ENCODE results near the gene AMH.

DNA sequence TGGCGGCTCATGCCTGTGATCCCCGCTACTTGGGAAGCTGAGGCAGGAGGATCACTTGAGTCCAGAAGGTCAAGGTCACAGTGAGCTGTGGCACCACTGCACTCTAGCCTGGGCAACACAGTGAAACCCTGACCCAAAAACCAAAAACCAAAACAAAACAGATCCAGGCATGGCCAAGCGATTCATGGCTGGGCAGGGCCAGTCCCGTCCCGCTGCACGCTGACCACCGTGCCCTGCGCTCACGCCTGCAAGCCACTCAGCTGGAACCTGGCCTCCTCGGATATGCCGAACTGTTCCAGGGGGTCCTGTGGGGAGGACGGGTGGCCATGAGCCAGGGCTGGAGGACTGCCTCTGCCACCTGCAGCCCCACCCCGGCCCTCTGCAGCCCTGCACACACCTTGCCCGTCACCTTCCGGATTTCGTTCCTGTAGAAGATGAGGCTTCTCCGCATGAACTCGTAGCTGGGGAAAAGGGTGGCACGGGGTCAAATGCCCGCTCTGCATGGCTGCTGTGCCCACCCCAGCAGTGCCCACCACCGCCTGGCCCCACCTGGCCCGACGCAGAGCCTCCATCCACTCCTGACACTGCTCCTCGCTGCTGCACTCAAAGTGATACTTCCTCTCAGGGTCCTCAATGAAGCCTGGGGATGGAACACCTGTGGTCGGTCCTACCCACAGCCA is 15.4 kb upstream of the AMH start:
- TF ChIP-seq CTCF (IDR thresholded peaks at IDR 0.05; ENCODE audit: low read depth, low read length, missing input control) (no peak), RXRA (IDR thresholded peaks at IDR 0.05) (no peak), MAX (IDR thresholded peaks at IDR 0.05) (no peak), TAF1 (conservative IDR thresholded peaks at IDR 0.05) (no peak), YY1 (IDR thresholded peaks at IDR 0.05) (no peak), RAD21 (IDR thresholded peaks at IDR 0.05) (no peak), GABPA (IDR thresholded peaks at IDR 0.05 in 1 of 2, conservative IDR thresholded peaks at IDR 0.05 in 1 of 2) (no peak), ZBTB33 (IDR thresholded peaks at IDR 0.05) (no peak), HNF4A (conservative IDR thresholded peaks at IDR 0.05) (no peak), EGR1 (IDR thresholded peaks at IDR 0.05; ENCODE audit: low read depth in 2 of 2) (no peak)
- TF ChIP-seq, protein P1, sequence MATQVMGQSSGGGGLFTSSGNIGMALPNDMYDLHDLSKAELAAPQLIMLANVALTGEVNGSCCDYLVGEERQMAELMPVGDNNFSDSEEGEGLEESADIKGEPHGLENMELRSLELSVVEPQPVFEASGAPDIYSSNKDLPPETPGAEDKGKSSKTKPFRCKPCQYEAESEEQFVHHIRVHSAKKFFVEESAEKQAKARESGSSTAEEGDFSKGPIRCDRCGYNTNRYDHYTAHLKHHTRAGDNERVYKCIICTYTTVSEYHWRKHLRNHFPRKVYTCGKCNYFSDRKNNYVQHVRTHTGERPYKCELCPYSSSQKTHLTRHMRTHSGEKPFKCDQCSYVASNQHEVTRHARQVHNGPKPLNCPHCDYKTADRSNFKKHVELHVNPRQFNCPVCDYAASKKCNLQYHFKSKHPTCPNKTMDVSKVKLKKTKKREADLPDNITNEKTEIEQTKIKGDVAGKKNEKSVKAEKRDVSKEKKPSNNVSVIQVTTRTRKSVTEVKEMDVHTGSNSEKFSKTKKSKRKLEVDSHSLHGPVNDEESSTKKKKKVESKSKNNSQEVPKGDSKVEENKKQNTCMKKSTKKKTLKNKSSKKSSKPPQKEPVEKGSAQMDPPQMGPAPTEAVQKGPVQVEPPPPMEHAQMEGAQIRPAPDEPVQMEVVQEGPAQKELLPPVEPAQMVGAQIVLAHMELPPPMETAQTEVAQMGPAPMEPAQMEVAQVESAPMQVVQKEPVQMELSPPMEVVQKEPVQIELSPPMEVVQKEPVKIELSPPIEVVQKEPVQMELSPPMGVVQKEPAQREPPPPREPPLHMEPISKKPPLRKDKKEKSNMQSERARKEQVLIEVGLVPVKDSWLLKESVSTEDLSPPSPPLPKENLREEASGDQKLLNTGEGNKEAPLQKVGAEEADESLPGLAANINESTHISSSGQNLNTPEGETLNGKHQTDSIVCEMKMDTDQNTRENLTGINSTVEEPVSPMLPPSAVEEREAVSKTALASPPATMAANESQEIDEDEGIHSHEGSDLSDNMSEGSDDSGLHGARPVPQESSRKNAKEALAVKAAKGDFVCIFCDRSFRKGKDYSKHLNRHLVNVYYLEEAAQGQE (IDR thresholded peaks at IDR 0.05) = no peak
- TF ChIP-seq, protein P2, sequence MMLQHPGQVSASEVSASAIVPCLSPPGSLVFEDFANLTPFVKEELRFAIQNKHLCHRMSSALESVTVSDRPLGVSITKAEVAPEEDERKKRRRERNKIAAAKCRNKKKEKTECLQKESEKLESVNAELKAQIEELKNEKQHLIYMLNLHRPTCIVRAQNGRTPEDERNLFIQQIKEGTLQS (IDR thresholded peaks at IDR 0.05) = no peak
